ACHN (cell line): ENCODE measurements around the gene PGGT1B.

Experiments
- DNase-seq: peaks from one replicate; pipeline ENCODE4 v3.0.0-alpha.2; 2015
- in situ Hi-C: cut with HindIII; loops from 2 replicates; pipeline ENCODE4 v1.10.0; 2017; ENCODE audit warnings: low sequenced_read_pairs, low pct_ligation_motif_present, low pct_unique_long_range_greater_than_20kb

The PGGT1B gene

DNA sequence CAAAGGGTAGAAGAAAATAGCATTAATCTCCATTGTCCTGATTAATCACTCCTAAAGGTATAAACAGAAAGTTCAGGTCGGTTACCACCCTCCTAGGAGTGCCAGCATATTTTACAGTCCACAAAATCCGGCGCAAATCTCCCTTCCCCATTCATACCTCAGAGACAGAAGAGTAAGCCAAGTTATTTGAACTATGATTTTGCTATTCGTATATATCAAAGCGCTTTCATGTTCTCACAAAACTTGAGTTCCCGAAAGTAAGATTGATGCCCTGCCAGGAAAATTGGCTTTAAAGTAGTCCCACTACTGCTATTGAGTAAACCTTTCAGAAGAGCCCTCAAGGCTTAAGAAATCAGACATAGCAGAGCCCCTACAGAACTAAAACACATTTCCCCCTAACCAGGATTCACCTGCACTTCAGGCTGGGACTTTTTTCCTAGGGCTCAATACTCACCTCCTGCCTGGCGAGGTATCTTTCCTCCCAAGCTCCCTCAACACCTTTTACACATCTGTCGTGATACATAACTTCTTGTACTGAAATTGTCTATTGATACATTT is 71.1 kb downstream of the PGGT1B start:
- no peak for DNase-seq
- in situ Hi-C loops: no loop called here

DNA sequence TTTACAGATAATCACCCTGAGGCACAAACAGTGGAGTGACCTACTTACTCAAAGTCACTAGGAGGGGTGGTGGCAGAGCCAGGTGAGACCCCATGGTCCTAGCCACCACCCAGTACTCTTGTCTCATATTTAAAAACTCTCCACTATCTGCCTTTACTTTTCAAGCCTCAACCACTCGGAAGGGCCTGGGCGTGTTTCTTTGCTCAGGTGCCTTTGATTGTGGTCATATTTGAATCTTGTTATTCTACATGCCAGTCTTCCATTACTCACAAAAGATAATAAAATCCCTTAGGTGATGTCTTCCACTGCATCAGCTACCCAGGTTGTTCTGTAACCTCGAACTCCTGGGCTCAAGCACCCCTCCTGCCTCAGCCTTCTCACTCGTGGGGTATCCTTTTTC is 72.3 kb downstream of the PGGT1B start:
- in situ Hi-C loops: no loop called here
- no peak for DNase-seq

DNA sequence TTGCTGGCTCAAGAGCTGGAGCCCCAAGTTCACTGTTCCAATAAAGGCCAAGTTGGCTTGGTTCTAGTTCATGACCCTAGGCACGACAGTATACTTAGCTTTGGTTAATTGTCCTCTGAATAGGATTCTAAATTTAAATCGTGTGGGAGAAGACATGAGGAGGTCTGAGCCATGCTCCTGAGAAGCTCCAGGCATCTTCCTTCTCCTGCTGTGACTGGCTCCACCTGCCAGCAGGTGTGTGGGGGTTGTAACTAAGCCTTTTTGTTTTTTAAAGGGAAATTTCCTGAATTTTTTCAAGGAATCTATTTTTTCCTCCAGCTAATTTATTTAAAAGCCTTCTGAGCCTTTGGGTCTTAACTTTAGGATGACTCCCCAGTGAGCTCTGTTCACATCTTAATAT is 72.8 kb downstream of the PGGT1B start:
- in situ Hi-C loops: no loop called here

DNA sequence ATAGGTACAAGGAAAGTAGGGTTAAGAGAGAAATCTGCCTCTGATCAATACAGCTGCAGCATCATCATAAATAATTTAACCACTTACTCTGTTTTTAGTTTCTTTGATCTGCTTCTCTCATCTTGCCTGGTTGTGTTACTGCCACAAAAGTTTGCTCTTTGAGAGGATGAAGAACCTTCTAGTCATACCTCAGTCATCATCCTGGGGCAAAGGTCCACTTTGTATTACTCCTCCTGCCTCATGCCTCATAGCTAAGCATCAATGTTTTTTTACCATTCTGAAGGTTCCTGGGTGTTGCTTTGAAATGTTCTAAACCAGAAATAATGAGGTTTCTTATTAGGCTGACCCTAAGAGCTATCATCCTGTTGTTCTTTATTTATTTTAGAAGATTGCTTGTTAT is 75.9 kb downstream of the PGGT1B start:
- in situ Hi-C loops: no loop called here
- DNase-seq: no peak

More for the DNA sequence above, 72.8 kb downstream of the PGGT1B start:
- DNase-seq: no peak

DNA sequence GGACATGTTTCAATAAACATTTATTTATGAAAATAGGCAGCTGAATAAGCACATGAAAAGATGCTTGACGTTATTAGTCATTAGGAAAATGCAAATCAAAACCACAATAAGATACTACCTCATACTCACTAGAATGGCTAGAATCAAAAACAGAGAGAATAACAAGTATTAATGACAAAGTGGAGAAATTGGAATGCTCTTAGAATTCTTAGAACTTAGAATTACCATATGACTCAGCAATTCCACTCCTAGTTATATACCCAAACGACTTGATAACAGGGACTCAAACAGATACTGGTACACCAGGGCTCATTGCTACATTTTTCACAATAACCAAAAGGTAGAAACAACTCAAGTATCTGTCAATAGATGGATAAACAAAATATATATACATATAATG is 77.9 kb downstream of the PGGT1B start:
- in situ Hi-C loops: no loop called here
- no peak for DNase-seq

DNA sequence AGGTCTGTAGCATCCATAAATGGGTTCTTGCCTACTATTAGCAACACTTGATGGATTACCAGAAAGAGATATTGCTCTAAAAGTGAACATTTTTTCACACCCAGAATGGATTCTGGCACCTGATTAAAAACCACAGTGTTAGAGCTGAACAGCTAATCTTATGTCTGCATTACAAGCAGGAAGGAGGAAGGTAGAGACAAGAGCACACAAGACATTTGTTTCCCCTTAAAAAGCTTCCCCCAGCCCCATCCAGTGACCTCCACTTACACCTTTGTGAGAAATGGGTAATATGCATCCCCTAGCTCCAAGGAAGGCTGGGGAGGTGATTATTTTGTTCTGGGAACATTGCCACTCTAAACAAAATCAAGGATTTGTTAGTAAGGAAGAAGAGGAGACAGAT is 80.9 kb downstream of the PGGT1B start:
- no peak for DNase-seq
- in situ Hi-C loops: no loop called here

DNA sequence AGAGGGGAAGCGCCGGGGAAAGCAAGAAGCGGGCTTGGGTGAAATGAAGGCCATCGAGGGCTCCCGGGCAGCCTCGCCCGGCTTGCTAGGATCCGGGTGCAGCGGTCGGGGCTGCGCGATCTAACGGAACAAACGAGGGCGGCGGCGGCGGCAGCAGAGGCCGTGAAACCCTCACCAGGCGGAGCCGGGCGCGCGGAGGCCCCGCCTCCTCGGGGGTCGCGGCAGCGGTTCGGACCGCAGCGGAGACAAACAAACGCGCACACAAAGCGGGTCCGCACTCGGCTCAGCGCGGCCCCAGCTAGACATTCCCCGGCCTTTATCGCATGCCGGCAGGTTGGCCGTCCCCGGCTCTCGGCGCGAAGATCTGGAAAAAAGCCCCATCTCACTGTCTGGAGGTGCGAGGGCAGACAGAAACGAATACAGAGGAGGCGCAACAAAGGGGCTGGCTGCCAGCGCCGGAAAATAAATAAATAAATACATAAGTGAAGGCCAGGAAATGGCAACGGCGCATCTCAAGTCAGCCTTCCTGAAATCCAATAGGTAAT is 82.4 kb downstream of the PGGT1B start:
- in situ Hi-C loops: no loop called here
- peak; percentile 19 for DNase-seq

DNA sequence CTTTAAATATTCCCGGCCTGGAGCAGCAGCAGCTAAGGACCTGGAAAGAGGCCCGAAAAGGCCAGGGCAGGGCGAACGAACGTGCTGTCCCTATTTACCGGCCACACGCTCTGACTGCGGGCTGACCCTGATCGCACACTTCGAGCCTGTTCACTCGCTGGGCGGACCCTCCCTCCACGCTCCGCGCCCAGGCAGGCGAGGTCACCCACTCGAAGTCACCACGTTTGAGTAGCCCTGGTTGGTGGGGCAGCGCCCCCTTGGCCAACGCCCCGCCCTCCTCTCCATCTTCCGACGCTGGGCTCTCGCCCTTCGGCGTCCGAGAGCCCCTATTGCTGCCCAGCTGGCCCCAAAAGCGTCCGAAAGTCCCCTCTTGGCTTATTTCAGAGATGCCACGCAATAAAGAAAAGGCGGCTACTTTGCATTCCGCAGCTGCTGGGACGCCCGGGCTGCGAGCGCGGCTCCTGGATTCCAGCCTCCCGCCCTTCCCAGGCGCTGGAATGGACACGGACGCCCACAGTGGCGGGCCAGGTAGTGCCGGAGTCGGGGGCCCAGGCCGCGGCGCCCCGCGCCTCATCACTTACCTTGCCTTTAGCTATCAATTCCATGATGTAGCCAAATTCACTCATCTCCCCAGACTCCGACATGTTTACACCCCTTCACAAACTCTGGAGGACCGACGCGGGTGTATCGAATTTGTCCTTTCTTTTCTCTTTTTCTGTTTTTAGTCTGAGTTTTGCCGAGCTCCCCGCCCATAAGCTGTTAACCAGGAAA is 83.1 kb downstream of the PGGT1B start:
- in situ Hi-C loops: no loop called here
- DNase-seq: no peak

DNA sequence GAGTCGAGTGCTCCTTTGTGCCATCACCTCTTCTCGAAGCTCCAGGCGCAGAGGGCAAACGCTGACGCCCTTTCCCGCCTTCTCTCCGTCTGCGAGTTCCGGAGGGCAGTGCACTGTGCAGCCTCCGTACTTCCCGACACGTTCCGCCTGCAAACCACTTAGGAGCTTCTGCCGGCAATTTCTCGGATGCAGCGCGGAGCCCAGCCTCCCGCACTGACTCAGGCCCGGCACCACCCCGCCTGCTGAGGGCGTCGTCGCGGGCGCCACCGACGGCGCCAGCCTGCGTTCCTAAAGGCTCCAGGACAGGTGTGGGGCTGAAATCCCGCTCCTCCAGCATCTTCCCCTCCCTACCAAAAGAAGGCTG is 83.7 kb downstream of the PGGT1B start:
- in situ Hi-C loops: no loop called here
- no peak for DNase-seq

DNA sequence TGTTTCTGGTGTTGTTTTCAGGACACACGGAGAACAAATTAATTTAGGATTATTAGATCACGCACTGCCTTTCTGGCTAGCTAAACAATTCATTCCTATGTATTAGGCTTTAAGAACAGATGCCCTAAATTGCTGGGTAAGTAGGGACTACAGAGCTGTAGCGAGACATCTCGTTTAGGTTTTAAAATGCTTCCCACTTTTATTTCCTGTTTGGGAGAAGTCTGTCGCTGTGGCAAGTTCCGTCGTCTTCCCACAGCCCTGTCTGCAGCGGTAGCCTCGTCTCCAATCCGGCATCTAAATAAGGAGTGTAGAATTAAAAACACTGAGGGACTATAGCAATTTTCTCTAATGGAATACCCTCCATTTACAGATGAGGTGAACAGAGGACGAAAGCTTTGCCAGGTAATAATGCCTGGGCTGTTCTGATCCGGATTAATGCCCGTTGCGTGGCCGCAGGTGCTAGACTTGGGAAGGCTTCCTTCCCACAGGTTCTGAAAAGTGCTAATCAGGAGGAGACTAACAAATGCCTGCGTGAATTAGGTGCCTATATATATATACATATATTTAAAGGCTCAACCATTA is 91.7 kb downstream of the PGGT1B start:
- in situ Hi-C loops: no loop called here
- DNase-seq: no peak

DNA sequence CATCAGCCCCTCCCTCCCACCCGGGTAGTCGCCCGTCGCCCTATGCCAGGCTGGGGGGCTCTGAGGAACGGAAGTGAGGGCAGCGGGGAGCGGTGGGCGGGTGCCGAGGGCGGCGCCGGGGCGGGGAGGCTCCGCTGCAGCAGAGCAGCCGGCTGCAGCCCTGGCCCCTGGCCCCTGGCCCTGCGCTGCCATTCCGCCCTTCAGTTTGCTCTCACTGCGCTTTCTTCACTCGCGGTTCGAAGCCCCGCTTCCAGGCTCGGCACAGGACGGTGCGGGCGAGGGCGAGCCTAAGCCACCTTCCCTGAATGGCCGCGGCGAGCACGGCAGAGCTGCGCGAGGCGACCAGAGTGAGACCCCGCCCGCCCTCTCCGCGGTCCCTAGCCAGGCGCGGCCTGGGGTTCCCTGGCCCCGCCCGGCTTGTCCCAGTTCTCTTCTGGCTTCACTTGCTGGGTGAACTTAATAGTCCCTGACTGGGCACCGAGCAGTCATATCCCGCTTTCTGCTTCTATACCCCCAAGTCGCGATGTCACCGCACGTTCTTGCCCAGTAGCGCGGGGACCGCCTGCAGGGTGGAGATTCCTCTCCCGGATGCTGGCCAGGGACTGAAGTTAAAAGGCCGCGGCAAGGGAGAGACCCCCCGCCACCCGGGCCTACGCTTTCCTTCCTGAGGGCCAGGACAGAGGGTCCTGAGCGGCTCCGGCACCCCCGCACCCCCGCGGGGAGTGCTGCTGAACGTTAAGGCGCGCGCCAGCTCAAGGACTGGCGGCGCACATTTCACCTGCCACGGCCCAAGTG is 92.3 kb downstream of the PGGT1B start:
- no peak for DNase-seq
- in situ Hi-C loops: no loop called here

DNA sequence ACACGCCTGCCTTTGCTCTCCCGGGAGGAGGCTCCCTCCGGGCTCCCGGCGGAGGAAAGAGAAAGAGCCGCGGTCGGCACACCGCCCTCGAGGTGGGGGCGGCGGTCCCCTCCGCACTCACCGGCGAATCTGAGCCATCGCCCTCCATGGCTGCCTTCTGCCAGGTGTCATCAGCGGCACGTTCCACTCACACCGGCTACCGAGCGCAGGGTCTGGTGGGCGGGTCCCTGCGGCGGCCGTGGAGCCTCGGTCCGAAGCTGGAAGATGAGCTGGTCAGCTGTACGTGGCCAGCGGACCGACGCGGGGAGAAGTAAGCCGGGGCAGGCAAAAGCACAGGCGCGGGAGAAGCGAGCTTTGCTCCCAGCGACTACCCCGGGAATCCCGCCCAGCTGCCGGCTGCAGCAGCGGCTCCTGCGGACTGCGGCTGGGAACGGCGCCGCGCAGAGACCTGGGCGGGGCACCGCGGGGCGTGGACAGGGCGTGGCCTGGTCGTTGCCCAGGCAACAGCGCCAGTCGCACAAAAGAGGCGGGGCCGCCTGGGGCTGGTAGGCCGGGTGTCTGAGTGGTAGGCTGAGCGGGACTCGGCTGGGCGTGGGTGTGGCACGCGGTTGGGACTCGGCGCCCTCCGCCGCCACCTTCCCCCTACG is 93.1 kb downstream of the PGGT1B start, which contains the start of gene TRIM36:
TRIM36 (minus strand) TSS at position 422 of the 647 bp plus-strand sequence; CDS start at position 148, 274 bp downstream.
- peak; percentile 92 for DNase-seq
- in situ Hi-C loops: no loop called here

DNA sequence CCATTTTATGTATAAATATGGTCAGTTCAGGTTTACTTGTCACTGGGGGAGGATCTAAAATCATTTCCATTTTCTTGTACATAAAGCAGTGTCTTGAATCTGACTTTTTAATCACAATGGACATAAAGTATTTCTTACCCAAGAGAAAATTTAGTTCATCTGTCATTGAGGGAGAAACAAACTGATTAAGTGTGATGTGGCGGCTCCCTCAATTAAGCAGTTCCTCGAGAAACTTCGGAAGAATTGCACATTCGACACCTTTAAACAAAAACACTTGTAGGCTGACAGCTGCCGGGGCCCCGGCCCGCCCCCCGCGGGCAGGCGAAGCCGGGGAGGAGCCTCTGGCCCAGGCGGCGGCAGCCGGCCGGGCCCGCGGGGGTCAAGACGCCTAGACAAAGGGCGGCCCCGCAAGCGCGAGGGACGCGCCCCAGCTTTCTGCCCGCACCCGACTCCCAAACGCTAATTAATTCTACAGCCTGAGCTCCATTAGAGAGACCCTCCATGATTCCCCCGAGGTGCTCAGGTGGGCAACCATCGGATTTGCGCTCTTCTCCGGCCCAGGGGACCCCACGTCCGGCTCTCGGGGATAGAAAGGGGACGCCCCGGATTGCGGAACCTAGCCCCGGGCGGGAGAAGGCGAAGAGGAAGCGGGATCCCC is 93.7 kb downstream of the PGGT1B start:
- in situ Hi-C loops: no loop called here
- peak; percentile 37 for DNase-seq

DNA sequence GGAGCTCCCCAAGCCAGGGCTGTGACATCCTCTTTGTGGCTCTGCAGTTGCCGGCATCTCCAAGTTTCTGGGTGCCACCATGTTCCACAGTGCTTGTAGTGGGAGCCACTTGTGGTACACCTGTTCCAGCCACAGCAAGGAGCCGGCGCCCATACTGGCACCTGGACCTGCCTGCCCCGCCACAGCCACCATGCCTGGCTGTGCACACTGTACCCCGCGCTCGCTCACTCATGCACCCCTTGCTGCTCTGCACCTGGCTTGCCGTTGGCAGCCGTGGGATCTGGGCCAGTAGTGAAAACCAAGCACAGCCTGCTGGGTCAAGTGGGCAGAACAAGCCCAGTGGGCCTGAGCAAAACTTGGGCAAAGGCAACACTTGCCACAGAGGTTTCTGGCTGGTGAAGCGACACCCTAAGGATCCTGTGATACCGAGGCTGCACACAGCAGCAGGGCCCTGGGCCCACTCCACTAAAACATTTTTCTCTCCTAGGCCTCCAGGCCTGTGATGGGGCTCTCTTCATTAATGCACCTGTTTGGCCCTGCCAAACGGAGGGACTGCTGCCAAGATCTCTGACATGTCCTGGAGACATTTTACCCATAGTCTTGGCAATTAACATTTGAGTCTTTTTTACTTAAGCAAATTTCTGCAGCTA is 95.8 kb downstream of the PGGT1B start:
- in situ Hi-C loops: no loop called here
- DNase-seq: no peak

DNA sequence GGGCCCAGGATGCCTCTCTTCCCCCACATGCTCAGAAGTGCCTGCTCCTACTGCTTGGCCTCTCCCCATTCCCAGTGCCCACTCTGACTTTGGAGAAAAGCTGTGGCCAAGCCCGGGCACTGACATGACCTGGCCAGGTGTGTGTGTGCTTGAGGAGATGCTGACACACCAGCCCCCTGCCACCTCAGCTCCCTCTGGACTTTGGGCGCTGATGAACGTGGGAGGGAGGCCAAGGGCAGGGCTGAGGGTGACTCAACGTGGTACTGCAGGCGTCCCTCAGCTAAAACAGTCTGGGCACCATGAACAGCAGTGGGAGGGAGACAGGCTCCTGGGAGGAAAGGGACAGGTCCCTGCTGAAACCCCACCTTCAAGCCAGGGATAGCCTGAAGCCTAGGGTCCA is 96.9 kb downstream of the PGGT1B start:
- DNase-seq: no peak
- in situ Hi-C loops: no loop called here

DNA sequence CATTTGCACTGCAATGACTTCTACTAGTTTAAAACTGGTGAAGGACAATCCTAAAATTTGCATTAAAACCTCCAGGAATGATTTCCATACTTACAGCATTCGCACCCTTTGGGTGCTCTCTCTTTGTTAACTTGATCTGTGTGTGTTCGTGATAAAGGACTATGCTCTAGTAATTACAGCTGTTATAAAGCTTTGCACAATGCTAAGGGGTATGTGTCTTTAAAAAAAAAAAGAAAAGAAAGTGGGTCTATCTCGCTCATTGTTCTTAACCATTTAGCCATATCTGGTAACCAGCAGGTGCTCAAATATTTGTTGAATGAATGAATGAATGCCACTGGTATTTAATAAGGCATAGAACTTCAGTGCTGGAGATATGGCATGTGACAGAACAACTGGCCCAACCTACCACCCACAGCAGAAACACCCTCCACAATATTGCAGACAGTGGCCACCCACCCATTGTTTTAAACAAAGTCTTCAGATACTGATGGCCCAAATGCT is 101.7 kb downstream of the PGGT1B start:
- DNase-seq: no peak
- in situ Hi-C loops: no loop called here
